Fibroblast of pulmonary artery (primary cell): ENCODE results near the gene ZNF407.

Experiments used
- DNase-seq: peaks from one replicate; pipeline ENCODE4 v3.0.0-alpha.2; 2010; ENCODE audit warnings: low read depth
- H3K4me3 ChIP-seq: replicated peaks from 2 replicates; pipeline ENCODE4 v1.5.1; 2011; ENCODE audit warnings: low read depth, mild to moderate bottlenecking, control low read depth, low read length, moderate library complexity
- TF ChIP-seq, protein P1 (sequence below): IDR thresholded peaks from 2 replicates; pipeline ENCODE4 v1.5.1; 2011; ENCODE audit warnings: mild to moderate bottlenecking, control low read depth, low read length, inconsistent platforms; ENCODE audit errors: missing control alignments

Gene ZNF407

DNA sequence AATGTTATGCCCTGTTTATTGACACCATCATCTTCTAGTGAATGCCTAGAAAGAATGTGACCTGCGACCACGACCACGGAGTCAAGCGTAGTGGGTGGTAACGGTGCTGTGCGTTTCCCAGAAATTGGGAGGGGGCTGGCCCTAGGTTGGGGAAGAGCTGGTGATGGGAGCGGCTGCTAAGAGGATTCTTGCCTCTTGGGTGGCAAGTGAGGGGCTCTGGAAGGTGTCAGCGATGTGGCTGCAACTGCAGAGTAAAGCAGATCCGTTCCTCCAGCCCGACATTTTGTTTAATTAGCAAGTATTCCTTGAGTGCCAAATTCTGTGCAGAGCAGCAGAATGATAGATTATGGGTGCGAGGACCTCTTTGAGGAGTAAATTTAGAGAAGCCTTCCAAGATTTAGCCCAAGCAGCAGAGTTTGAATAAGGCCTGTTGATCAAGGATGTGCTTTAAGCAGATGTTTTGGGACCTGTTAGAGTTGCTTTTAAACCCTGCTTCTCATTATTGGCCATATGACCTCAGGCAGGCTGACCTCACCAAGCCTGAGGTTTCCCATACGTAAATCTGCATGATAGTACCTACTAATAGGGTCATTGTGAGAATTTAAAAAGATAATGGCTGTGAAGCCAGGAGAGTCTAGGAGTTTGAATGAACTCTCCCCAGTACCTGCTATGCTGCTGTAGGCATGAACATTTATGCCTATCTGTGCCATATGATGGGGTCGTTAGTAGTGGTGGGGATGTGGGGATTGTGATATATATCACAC lies 323.6 kb downstream of the ZNF407 start:
- H3K4me3 ChIP-seq: no peak overlapping the region
- DNase-seq: no peak
- TF ChIP-seq, protein P1, sequence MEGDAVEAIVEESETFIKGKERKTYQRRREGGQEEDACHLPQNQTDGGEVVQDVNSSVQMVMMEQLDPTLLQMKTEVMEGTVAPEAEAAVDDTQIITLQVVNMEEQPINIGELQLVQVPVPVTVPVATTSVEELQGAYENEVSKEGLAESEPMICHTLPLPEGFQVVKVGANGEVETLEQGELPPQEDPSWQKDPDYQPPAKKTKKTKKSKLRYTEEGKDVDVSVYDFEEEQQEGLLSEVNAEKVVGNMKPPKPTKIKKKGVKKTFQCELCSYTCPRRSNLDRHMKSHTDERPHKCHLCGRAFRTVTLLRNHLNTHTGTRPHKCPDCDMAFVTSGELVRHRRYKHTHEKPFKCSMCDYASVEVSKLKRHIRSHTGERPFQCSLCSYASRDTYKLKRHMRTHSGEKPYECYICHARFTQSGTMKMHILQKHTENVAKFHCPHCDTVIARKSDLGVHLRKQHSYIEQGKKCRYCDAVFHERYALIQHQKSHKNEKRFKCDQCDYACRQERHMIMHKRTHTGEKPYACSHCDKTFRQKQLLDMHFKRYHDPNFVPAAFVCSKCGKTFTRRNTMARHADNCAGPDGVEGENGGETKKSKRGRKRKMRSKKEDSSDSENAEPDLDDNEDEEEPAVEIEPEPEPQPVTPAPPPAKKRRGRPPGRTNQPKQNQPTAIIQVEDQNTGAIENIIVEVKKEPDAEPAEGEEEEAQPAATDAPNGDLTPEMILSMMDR: no peak

- DNase-seq: no peak
- TF ChIP-seq, protein P1: no peak
- no peak overlapping the region for H3K4me3 ChIP-seq
Observed at GRCh38 chr18:74926051-74926450, 328.4 kb downstream of the ZNF407 start.

GRCh38 chr18:74928194-74928968 lies 330.7 kb downstream of the ZNF407 start:
- TF ChIP-seq, protein P1: no peak

DNA sequence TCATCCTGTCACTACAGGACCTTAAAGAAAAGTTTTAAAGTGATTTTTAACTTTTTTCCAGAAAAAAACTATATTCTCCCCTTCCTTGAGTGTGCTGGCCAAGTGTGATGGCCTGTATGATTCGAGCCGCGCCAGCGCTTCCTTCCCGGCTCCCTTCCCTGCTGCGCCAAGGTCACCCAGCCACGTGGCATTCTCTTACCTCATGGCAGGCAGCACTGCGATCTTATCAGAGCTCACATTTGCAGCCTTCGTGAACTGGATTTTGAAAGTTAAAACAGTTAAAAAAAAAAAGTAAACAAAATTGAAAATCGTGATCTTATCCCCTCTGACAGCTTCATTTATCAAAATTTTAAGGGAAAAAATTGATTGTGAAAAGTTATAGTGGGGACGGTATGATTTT lies 331.4 kb downstream of the ZNF407 start:
- DNase-seq: no peak
- TF ChIP-seq, protein P1: no peak
- no peak overlapping the region for H3K4me3 ChIP-seq

More at GRCh38 chr18:74928194-74928968, 330.7 kb downstream of the ZNF407 start:
- H3K4me3 ChIP-seq: no peak overlapping the region
- DNase-seq: no peak

DNA sequence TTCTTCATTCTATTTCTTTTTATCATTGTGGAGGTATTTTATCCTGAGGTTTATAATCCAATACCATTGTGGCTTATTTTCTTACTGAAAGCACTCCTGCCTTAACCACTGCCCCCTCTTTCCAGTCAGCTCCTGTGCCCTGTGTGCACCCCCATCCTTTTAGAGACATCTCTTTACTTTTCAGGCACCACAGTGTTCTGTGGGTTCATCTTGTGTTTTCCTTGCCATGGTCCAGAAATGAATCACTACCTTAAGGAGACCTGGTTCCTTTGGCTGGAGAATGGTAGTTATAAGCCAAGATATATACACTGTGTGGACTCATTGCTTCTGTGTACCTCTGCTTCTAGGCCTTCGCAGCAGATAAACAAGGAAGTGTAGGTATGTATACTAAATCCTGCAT lies 332.9 kb downstream of the ZNF407 start:
- no peak for DNase-seq
- TF ChIP-seq, protein P1: no peak
- no peak overlapping the region for H3K4me3 ChIP-seq

- no peak for DNase-seq
- TF ChIP-seq, protein P1: no peak
- no peak overlapping the region for H3K4me3 ChIP-seq
Observed at GRCh38 chr18:74933930-74934329, 336.3 kb downstream of the ZNF407 start.
